Fibroblast of the conjunctiva (primary cell): ENCODE data around the gene KIF1C.

ENCODE experiments used
- DNase-seq: peaks from one replicate; pipeline ENCODE4 v3.0.0-alpha.2; 2010; ENCODE audit warnings: low read depth

The KIF1C gene

DNA sequence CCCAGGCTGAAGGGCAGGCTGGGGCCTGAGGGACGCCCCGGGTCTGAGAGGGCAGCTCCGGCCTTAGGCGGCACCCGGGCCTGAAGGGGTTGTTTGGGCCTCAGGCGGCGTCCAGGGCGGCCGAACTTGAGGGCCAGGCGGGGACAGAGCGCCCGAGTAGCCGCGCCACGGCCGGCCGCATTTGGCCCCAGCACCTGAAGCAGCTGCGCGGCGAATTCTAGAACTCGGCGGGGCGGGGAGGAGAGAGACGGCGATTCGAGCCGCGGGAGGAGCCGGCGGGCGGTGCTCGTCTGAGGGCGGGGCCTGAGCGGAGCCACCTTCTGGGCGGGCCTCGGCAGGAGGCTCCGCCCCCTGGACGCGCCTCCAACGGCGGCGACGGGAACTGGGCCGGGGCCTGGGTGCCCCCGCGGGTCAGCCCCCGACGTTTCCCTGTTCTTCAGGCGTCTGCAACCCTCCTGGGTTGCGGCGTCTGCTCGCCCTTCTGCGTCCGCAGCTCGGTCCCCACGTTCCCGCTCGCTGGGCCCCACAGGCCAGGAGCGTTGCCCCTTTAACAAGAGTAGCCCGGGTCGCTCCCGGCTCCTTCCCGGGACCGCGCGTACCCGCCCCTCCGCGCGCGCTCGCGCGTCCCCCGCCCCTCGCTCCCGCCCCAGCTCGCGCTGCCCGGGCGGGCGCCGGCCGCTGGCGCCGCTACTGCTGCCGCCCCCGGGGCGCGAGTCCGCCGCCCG, at the start of gene KIF1C, which contains the start of gene INCA1:
KIF1C (plus strand) TSS at position 649 of the 725 bp plus-strand sequence. CDS start 2,297 bp downstream, outside the sequence.
INCA1 (minus strand) TSS at position 221 of the 725 bp plus-strand sequence. CDS start 3,085 bp downstream, outside the sequence.
- DNase-seq, result peak; percentile 68

DNA sequence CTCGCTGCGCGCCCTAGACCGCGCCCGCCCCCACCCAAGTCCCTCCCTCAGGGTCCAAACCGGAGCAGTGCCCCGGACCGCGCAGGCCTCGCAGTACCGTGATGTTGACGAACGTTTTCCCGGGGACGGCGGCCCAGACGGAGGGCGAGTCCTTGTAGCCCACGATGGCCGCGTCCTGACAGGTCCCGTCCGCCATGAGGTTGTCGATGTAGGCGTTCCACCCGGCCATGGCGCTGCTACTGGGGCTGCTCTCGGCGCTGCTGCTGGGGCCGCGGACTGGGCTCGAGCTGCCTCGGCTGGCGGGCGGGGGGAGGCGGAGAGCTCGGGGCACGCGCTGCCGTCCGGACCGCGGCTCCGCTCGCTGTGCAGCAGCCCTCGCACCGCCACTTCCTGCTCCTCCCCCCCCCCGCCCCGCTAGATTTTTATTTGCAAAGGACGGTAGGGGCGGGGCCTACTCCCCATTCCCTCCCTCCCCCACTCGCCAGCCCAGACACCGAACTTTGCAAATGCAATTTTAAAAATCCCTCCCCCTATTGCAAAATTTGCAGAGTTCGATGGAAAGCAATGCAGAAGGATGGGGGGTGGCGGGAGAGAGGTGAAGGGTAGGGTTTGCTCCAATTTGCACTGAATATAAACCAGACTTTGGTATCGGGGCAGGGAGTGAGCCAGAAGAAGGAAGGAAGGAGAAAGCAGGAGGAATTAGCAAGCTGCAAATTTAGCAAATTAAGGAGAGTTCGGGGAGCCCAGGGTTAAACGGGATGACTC, 49.4 kb upstream of the KIF1C start, which contains the start of gene PFN1:
PFN1 (minus strand) TSS at position 365 of the 765 bp plus-strand sequence; CDS start at position 229, 136 bp downstream.
- peak; percentile 86 for DNase-seq

DNA sequence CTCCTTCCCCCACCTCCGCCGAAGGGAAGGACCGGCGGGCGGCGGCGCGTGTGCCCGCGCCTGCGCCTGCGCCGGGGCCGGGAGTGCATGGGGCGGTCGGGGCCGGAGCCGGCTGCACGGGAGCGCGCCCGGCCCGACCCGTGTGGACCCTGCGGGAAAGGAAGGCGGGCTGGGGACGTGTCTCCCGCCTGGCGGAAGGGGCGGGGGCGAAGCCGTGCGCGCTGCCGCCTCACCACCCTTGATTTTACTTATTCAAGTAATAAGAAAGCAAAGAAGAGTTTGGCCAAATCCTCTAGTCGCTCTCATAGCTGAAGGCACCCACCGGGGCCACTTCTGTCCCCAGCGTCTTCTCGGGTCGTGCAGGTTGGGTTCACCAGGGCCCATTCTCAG, 48.8 kb upstream of the KIF1C start:
- peak; percentile 84 for DNase-seq

DNA sequence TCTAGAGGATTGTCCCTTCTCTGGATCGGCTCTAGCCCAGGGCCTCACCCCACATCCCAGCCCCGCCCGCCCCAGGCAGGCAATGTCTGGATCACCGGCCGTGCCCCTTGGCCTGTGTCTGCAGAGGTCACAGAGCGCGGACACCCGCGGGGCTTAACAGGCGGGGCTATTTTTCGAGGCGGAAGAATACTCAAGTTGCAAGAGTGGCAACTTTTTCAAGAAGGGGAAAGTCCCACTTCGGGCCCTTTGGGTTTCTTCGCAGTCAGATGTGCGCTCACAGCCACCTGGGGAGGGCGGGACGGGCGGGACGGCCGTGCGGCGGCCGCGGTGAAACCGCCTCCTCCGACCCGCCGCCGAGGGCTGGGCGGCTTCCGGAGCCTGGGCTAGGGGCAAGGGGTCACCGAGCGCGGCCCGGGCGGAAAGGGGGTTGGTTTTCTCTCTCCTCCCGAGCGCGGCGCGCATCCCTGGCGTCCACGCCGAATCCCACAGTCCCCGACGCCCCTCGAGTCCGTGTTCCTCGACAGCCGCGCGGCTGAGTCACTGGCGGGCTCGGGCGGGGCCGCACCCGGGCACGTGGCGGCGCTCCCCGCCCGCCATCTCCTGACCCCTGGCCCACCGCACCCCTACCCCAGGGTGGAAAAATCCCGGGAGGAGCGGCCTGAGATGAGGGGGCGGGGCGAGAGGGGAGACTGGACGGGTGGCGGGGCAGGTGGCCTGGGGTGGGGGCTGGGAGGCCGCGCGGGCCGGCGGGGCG, 48.3 kb upstream of the KIF1C start:
- DNase-seq, result peak; percentile 39

DNA sequence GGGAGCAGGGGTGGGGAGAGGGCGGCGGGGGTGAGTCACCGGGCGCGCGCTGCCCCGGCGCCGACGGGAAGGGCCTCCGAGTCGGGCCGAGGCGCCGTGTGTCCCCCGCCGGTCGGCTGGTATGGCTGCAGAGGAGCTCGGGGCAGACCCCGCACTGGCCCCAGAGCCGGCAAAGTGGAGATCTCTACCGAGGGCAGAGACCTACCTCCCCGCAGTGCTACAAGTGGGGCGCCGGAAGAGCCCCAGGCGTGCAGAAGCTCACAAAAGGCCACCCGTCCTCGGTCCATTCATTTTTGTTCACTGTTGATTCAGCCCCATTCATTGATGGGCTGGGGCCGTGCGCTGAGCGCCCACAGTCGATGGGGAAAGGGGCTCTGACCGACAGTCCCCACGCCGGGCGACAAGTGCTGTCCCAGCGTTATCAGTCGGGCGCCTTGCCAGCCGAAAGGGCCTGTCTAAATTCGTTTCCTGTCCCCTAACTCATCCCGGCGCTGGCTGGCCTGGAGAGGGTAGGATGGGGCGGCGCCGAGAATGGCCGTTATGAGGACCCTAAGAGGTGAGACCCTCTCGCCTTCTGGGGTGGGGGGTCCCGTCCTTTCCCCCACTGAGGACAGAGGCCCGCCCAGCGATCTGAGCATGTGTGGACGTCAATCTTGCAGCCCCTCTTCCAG, 47.5 kb upstream of the KIF1C start:
- no peak for DNase-seq

DNA sequence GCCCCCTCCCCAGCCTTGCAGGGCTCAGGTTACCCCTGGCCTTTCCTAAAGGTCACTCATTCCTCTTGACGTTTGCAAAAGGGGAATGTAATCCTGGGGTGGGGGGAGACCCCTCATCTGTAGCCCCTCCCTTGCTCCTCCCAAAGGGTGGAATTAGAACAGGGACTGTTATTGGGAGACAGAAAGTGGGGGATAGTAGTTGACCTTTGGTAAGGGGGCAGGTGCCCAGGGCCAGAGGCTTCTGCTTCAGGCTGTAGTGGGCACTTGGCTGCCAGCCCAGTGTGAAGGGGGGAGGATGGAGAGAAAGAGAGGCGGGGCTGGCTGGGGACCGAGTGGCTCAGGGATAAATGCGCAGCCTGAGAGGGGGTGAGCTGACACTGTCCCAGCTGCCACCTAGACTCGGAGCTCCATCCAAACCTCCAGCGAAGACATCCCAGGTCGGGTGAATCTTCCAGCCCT, 47.0 kb upstream of the KIF1C start, which contains the start of gene ENO3:
ENO3 (plus strand) TSS at position 374 of the 459 bp plus-strand sequence. CDS start 711 bp downstream, outside the sequence.
- DNase-seq, result no peak

DNA sequence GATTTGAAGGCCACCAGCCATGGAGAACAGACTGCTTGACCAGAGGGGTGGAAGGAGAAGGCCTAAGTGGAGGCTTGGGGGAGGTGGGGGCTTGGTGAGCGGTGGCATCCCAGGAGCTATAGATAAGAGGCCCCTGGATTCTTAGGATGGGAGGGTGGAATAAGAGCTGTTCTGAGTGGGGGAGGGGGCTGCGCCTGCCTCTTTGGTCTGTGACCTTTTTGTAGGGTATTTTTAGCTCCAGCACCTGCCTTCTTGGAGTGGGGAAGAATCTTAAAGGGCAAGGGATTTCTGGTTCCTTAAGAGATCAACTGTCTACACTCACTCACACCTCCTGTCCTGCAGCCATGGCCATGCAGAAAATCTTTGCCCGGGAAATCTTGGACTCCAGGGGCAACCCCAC, 46.3 kb upstream of the KIF1C start:
- no peak for DNase-seq

DNA sequence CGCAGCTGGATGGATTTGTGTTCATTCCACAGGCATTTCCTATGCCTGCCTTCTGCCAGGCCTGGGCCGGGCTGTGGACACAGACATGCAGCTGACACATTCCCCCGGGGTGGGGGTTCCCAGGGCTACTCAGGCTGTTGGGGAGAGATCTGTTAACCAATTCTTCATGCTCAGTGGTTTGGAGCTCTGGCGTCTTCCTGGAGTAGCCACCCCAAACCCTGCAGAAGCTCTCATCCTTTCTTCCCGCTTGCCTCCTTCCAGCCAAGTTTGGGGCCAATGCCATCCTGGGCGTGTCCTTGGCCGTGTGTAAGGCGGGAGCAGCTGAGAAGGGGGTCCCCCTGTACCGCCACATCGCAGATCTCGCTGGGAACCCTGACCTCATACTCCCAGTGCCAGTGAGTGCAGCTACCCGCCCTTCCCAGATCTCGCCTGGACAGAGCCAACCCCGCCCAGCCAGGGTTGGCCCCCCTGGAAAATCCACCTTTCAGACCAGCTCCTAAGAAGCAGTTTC, 44.2 kb upstream of the KIF1C start:
- no peak for DNase-seq

DNA sequence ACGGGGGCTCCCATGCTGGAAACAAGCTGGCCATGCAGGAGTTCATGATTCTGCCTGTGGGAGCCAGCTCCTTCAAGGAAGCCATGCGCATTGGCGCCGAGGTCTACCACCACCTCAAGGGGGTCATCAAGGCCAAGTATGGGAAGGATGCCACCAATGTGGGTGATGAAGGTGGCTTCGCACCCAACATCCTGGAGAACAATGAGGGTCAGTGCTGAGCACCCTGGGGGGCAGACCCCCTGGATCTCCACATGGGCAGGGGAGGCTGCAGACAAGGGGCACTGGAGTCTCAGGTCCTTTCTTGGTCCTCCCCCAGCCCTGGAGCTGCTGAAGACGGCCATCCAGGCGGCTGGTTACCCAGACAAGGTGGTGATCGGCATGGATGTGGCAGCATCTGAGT, 42.7 kb upstream of the KIF1C start:
- no peak for DNase-seq

DNA sequence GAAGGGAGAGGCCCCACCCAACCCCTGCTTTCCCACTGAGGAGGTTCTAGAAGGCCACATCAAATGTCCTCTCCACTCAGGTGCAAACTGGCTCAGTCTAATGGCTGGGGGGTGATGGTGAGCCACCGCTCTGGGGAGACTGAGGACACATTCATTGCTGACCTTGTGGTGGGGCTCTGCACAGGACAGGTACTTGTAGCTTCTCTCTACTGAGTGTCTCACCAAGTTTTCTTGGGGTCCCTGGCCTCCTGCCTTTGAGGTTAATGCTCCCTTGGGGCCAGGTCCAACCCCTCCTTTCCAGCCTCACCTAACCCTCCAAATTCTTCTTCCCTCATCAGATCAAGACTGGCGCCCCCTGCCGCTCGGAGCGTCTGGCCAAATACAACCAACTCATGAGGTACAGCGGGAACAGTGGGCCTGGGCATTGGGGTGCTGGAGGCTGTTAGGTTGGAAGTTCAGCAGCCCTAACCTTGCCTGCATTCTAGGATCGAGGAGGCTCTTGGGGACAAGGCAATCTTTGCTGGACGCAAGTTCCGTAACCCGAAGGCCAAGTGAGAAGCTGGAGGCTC, 41.2 kb upstream of the KIF1C start:
- no peak for DNase-seq

DNA sequence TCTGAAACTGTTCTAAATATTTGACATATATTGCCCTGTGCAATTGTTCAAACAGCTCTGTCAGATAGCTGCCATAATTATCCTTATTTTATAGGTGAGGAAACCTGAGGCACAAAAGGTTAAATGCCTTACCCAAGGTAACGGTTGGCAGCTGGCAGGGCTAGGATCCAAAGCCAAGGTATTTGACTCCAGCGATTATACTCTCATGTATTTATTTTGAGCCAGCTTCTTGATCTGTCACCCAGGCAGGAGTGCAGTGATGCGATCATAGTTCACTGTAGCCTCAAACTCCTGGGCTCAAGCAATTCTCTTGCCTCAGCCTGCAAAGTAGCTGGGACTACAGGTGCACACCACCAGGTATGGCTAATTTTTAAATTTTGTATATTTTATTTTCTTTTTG, 39.6 kb upstream of the KIF1C start:
- no peak for DNase-seq

DNA sequence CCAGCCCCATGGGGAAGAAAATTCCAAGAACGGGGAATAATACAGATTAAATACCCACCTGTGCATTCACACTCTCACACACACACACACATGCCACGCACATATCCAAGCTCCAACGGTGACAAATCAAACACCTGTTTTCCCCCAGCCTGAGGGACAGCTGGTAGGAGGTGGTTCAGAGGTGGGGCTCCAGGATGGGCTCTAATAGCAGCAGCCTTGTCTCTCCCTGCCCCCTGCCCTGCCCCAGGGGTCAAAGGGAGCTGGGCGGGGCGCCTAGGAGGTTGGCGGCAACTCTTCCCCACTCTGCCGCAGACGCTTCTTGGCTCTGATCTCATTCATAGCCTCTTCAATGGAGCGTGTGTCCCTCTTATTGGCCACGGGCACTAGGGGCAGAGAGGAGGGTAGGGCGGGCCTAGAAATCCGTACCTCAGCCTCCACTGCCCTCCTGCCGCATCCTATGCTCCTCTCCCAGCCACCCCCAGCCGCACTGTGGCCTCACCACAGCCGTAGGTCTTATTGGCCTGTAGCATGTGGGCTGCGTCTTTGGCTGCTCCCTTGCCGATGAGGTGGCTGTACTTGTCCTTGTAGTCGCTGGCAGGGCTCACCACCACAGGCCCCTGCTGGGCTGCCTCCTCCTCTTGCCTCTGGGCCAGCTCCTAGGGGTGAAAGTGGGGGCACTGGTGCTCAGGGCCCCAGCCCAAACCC, 38.3 kb upstream of the KIF1C start:
- DNase-seq, result no peak

DNA sequence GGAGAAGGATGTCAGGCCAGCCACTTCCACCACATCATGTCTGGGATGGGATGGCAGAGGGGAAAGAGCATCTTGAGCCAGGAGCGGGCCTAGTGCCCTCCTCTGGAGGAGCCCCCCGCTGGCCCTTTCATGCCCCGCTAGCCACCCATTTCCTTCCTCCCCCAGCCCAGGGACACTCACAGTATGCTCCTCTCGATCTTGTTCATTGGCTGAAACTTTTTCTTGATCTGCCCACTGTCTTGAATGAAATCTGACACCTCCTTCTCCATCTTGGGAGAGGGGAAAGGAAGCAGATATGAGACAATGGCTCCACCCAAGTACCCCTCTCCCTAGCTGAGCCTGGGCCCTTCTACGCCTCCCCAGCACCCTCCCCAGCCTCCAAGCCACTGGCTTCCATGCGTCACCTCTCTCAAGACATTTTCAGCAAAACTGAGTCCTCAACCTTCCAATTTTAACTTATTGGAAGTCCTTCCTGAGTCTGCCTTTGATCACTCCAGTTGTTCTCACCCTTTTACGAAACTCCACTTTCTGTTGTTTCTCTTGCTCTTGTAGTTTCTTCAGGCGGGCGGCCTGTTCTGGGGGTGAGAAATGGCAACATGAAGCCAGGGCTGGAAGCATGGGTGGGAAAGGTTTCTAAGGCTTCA, 37.3 kb upstream of the KIF1C start:
- no peak for DNase-seq

DNA sequence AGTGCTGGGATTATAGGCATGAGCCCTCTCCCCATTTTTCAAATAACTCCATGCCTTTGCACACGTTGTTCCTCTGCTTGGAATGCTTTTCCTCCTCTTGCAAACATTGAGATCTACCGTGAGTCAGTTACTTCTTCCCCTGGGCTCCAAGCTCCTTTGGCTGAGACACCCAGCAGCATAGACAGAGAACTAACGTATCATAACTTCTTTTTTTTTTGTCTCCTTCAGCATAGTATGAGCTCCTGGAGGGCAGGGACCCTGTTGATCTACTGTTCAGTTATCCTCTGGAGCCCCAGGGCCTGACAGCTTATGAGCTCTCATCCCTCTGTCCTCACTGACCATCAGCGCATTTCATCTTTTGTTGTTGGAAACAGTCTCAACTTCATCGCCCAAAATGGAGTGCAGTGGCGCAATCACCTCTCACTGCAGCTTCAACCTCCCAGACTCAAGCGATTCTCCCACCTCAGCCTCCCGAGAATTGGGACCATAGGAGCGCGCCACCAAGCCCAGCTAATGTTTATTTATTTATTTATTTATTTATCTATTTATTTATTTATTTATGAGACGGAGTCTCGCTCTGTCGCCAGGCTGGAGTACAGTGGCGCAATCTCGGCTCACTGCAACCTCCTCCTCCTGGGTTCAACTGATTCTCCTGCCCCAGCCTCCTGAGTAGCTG, 32.3 kb upstream of the KIF1C start:
- no peak for DNase-seq

DNA sequence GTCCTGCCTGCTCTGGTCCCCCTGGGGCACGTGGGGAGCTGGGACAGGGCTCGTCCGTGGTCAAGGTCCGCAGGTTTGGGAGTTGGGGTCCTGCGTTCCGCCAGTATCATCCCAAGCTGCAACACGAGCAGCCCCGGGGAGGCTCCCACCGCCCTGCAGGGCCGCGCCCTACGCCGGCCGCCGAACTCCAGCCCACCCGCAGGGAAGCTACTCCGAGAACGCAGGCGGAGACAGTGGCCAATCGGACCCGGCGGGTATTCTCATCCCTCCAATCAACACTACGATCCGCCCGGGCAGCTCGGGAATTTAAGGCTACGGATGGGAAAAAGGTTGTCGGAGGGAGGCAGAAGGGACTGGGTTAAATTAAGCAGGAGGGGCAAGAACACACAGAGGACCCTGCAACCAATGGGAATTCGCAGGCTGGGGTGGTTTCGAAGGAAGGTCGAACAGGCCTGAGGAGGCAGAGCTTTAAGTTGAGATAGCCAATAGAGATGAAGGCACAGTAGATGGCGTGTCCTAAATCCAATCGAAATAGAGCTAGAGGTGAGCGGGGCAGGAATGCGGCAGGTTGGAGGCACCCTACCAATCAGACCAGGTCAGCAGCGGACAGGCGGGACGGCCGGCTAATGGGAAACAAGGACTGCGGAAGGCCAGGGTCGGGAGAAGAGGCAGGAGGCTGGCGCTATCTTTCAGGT, 30.8 kb upstream of the KIF1C start:
- DNase-seq, result peak; percentile 99

DNA sequence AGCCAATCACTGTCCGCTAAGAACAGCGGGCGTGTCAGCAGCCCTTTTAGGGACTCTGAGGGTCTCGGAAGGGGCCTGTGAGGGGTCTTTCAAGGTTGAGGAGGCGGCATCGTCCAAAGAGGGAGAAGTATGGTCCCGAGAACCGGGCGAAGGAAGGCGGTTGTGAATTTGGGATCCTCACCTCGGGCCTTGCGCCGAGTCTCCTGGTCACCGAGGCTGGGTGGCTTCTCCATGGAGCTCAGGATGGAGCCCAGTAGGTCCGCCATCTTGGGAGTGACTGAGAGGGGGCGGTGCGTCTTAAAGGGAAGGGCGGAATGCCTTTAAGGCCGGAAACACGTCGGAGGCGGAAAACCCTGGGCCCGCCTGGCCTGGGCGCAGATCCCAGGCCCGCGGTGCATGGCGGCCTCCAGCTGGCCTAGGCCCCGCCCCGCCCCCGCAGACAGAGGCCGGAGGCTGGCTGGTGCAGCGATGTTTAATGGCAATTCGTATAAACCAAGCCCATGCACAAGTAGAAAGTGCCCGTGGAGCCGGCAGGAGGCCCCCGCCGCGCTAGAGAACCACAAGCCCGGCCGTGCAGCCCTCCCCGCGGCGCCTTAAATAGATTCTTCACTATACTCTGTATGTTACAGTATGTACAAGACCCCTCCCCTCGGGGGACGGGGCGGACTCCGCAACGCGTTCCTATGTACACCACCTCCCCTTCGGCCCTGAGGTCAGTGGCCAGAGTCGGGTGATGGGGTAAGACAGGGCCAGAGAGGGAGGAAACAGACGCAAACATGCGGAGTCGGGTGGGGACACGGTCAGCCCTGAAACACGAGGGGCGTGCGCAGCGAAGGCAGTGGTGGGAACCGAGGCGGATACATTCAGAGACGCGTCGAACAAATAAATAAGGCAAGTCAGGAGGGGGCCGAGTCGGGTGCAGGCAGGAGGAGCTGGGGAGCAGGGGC, 29.9 kb upstream of the KIF1C start, which contains the start of gene SPAG7:
SPAG7 (minus strand) TSS at position 279 of the 947 bp plus-strand sequence; CDS start at position 266, 13 bp downstream.
- DNase-seq, result peak; percentile 96

DNA sequence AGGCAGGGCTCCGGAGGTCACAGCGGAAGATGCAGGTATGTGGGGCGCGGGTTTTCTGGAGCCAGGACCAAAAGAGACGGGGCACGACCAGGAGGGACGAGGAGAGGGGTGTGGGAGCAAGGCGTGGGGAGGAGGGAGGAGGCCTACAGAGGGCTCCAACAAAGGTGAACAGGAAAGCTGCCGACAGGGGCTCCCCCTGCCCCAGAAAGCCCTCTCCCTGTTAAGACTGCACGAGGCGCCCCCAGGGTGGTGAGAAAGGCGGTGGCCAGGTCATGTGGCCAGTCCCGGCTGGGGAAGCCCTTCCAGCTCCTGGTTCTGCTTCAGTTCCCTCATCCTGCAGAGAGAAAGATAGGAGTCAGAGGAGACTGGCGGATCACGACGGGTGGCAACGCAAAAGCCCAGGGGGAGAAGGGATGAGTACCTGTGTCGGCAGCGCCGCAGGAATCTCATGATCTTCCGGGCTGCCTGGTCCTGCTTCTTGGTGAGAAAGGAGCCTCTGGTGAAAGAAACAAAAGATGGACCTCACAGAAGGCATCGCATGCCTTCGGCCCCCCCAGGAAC, 29.2 kb upstream of the KIF1C start:
- DNase-seq, result no peak
